AG04449 (cell line): Measurements from ENCODE around the gene ARHGAP18.

Experiments
- CTCF ChIA-PET: fragments of 350-600 bp; formaldehyde crosslinking; extraction: SDS; loops from one replicate; lab custom pipeline; 2021; ENCODE audit warnings: antibody characterized with exemption; lab: Yijun Ruan, JAX
- POLR2A ChIA-PET: fragments of 400-600, 350-600 bp; formaldehyde crosslinking; extraction: SDS; loops from one replicate; lab custom pipeline; 2020; ENCODE audit warnings: antibody characterized with exemption, inconsistent platforms; lab: Yijun Ruan, JAX
- DNase-seq: peaks from one replicate; pipeline ENCODE4 v3.0.0-alpha.2; 2010; ENCODE audit warnings: low read depth, low spot score
- H3K4me3 ChIP-seq: 2 replicates; pipeline ENCODE4 v1.5.1; 2011; ENCODE audit warnings: low read depth, mild to moderate bottlenecking, control low read depth, low read length
- TF ChIP-seq, protein P1 (sequence below): IDR thresholded peaks from one replicate; pipeline ENCODE4 v1.5.1; 2011; ENCODE audit warnings: mild to moderate bottlenecking, moderate library complexity, low read length, control low read depth, inconsistent platforms; ENCODE audit not compliant: insufficient read depth; ENCODE audit errors: missing control alignments

Gene ARHGAP18

DNA sequence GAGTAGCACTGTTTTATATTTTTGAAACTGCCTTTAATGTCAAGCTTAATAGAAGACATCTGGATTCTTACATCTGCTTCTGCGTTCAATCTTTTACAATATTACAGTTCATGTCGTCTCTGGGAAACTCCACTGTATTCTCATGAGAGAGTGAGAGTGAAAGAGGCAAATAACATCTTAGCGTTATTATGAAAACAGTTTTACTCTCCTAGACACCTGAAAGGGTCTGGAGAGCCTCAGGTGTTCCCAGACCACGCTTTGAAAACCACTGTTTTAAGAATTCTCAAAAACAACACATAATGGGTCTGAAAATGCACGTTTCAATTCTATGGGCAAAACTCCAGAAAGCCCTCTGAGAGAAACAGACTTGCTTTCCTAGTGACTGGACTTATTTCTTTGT lies 63.3 kb downstream of the ARHGAP18 start:
- no peak for DNase-seq
- peak overlapping the region; percentile 28; the same call in 1 of the 2 replicates for H3K4me3 ChIP-seq
- POLR2A ChIA-PET: no interaction called here
- TF ChIP-seq, protein P1, sequence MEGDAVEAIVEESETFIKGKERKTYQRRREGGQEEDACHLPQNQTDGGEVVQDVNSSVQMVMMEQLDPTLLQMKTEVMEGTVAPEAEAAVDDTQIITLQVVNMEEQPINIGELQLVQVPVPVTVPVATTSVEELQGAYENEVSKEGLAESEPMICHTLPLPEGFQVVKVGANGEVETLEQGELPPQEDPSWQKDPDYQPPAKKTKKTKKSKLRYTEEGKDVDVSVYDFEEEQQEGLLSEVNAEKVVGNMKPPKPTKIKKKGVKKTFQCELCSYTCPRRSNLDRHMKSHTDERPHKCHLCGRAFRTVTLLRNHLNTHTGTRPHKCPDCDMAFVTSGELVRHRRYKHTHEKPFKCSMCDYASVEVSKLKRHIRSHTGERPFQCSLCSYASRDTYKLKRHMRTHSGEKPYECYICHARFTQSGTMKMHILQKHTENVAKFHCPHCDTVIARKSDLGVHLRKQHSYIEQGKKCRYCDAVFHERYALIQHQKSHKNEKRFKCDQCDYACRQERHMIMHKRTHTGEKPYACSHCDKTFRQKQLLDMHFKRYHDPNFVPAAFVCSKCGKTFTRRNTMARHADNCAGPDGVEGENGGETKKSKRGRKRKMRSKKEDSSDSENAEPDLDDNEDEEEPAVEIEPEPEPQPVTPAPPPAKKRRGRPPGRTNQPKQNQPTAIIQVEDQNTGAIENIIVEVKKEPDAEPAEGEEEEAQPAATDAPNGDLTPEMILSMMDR: no peak
- CTCF ChIA-PET: interaction anchor here (1.1 to 1.3 kb wide), 2 partner anchors 15 to 19 kb away, joined by 3 read pairs; no protein-coding TSS in a partner anchor

DNA sequence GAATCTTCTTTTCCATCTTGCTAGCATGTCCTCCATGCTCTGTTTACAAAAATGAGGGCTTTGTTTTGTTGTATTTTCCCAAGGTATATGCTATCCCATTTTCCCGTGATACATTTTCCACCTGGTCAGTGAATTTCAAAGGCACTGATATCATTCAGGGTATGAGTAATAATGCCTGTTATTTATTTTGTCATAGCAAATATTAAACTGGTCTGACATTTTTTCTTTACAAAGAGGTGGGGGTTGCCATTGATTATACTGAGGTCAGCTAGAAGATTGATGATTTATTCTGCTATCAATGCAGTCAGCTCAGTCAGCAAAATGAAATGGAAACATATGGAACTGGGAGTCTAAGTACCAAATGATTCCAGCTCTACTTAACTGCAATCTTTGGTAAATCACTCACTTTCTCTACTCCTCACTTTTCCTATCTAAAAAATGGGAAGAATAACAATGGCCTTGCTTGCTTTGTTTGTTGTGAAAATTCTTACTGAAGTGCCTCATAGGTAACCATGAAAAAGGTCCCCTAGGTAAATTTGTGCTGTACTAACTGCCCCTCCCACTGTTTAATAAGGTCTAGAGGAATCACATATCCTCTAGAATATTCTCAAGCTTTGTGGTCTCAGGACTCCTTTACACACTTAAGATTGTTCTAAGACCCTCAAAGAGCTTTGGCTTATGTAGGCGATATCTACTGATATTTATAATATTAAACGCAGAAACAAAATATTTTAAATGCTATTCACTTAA lies 64.0 kb downstream of the ARHGAP18 start:
- ChIA-PET CTCF (interaction anchor here (1.1 to 1.3 kb wide), 3 partner anchors 15 to 48 kb away, joined by 3 to 4 read pairs (median 3); no protein-coding TSS in a partner anchor), POLR2A (no interaction called here)
- DNase-seq: no peak
- H3K4me3 ChIP-seq: no peak overlapping the region
- TF ChIP-seq, protein P1: no peak

DNA sequence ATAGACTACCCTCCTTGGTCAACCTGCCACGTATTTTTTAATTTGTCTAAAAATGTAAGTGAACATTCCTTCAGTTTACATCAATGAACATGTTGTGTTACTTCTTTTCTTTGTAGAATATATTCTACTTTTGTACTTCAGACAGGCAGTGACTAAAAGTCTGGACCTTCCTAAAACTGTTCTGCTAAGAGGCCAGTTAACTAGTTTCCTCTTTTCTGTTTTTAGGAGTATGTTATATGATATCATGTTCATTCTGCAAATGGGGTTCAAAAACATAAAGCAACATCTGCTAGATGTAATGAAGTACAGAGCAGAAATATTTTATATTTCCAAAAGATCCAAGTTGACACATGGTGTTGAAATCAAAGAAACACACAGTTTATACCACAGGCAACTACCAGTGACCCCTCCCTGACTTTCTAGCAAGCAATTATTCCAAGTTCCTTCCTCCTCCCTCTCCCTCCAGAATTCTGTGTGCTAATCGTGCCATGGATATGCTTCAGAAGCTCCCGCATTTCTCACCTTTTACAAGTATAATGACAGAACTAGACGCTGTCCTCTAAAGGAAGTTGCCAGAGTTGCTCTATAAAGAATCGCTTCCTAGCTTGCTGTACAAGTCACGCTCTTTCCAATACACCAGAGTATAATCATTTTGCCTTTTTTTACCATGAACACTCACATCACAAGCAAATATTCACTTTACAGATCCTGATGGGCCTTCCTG lies 64.7 kb downstream of the ARHGAP18 start:
- TF ChIP-seq, protein P1: no peak

DNA sequence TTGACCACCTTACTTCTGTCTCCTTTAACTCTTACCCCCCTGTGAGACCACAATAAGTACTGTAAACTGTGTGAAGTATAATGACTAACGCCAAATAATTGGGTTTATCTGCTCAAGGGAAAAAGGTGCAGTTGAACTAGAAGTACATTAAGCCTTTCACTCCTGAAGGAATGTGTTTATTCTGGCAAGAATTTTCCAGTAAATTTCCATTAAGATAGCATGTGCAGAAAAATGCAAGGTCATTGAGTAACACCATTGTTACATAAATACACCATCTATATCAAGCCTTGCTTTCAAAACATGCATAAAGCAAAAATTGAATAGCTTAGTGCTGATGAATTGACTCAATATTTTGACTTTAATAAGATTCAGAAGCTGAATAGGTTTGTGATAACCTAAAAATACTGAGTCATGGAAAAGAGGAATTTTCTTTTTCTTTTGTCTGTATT lies 65.4 kb downstream of the ARHGAP18 start:
- DNase-seq: peak; percentile 52
- ChIA-PET POLR2A (interaction anchor here (0.7 kb wide), 1 partner anchor 99 kb away, joined by 3 read pairs; no protein-coding TSS in a partner anchor), CTCF (interaction anchor here (1.3 kb wide), 1 partner anchor 47 kb away, joined by 4 read pairs; no protein-coding TSS in a partner anchor)
- TF ChIP-seq, protein P1: no peak
- no peak overlapping the region for H3K4me3 ChIP-seq

More for the DNA sequence above, 64.7 kb downstream of the ARHGAP18 start:
- POLR2A ChIA-PET: no interaction called here
- CTCF ChIA-PET: interaction anchor here (1.1 to 1.3 kb wide), 2 partner anchors 21 to 48 kb away, joined by 3 to 4 read pairs; no protein-coding TSS in a partner anchor
- H3K4me3 ChIP-seq: no peak overlapping the region
- no peak for DNase-seq

DNA sequence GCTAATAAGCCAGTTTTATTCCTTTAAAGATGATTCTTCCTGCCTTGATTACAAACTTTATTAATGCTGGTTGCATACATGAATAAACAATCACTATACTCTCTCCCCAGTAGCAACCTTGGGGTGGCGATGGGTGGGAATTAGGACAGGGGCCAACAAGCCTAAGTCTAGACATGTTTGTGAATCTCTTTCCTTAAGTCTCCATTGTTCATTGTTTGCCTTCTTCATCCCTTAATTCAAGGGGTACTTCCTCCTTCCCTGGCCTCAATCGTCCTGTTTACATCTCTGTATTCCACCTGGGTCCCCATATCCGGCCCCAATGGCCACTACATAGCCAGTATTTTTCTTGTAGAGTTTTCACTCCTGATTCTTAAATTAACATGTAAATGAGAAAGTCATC lies 66.0 kb downstream of the ARHGAP18 start:
- DNase-seq: no peak
- ChIA-PET POLR2A (interaction anchor here (0.7 kb wide), 1 partner anchor 100 kb away, joined by 3 read pairs; no protein-coding TSS in a partner anchor), CTCF (interaction anchor here (1.1 to 1.2 kb wide), 2 partner anchors 46 to 87 kb away, joined by 3 read pairs; no protein-coding TSS in a partner anchor)
- TF ChIP-seq, protein P1: no peak
- H3K4me3 ChIP-seq: no peak overlapping the region

DNA sequence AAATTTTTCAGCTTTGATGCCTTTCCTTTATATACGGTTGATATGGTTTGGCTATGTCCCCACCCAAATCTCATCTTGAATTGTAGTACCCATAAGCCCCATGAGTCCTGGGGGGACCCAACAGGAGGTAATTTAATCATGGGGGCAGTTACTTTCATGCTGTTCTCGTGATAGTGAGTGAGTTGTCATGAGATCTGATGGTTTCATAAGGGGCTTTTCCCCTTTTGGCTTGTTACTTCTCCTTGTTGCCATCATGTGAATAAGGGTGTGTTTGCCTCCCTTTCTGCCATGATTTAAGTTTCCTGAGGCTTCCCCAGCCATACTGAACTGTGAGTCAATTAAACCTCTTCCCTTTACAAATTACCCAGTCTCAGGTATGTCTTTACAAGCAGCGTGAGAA lies 66.8 kb downstream of the ARHGAP18 start:
- no peak for DNase-seq
- CTCF ChIA-PET: interaction anchor here (1.1 to 1.2 kb wide), 2 partner anchors 45 to 88 kb away, joined by 3 read pairs; no protein-coding TSS in a partner anchor
- TF ChIP-seq, protein P1: no peak
- no peak overlapping the region for H3K4me3 ChIP-seq
- POLR2A ChIA-PET: no interaction called here
